Transverse colon (tissue), 4 donors: Measurements from ENCODE around the gene HDAC4. TPM values are rescaled to one million over a fixed set of nuclear protein-coding genes. Genes with fewer than 3 reads are reported as not detected.

Experiments
- DNase-seq: peaks from one replicate; pipeline ENCODE4 v3.0.0-alpha.2; 2019
- H3K27ac ChIP-seq, 4 donors: fragments of 200-600 bp; sonication (generic); 2 replicates each; pipeline ENCODE4 v1.5.1; 2016 to 2018; ENCODE audit warnings: inconsistent platforms in 4 of 4
- H3K27me3 ChIP-seq: fragments of 200-600 bp; sonication (generic); 2 replicates; pipeline ENCODE4 v1.5.1; 2017; ENCODE audit warnings: inconsistent platforms
- H3K36me3 ChIP-seq, 4 donors: fragments of 200-600 bp; sonication (generic); 2 replicates each; pipeline ENCODE4 v1.5.1; 2017 to 2019; ENCODE audit warnings: inconsistent platforms in 4 of 4
- H3K4me1 ChIP-seq, 4 donors: fragments of 200-600 bp; sonication (generic); 2 replicates each; pipeline ENCODE4 v1.5.1; 2017 to 2020; ENCODE audit warnings: inconsistent platforms in 4 of 4
- H3K4me3 ChIP-seq, 4 donors: fragments of 200-600 bp; sonication (generic); 1 replicate in 1 of 4; 2 replicates in 3 of 4; pipeline versions ENCODE4 v1.5.1 to v1.6.1; 2017 to 2019; ENCODE audit warnings: inconsistent platforms in 4 of 4
- H3K9me3 ChIP-seq, 2 donors: fragments of 200-600 bp; sonication (generic); 2 replicates each; pipeline ENCODE4 v1.5.1; 2017 to 2019; ENCODE audit warnings: inconsistent platforms in 2 of 2
- CTCF ChIP-seq, 5 experiments: fragments of 200-600 bp in 3 of 5; fragments of 450-650 bp in 2 of 5; sonication (generic) in 3 of 5; IDR thresholded peaks; 1 replicate in 2 of 5; 2 replicates in 3 of 5; pipeline ENCODE4 v1.5.1; 2016 to 2017; ENCODE audit warnings: antibody characterized with exemption in 5 of 5, inconsistent platforms in 3 of 5, mild to moderate bottlenecking in 2 of 5, moderate library complexity in 1 of 5
- EP300 ChIP-seq: sonication (generic); formaldehyde crosslinking; IDR thresholded peaks from one replicate; pipeline ENCODE4 v1.6.1; 2017; ENCODE audit warnings: antibody characterized with exemption, low read depth
- POLR2A ChIP-seq: fragments of 450-650 bp; IDR thresholded peaks from one replicate; pipeline ENCODE4 v1.6.1; 2016; ENCODE audit warnings: antibody characterized with exemption, mild to moderate bottlenecking, moderate library complexity
- POLR2AphosphoS5 ChIP-seq, 3 donors: sonication (generic); formaldehyde crosslinking; IDR thresholded peaks; one replicate each; pipeline ENCODE4 v1.6.1; 2016; ENCODE audit warnings: antibody characterized with exemption in 3 of 3
- WGBS, 2 donors: methylation state at CpG; one replicate each; pipeline ENCODE4 v1.1.5; 2018; ENCODE audit warnings: low coverage in 1 of 2; 5-methylcytosine and 5-hydroxymethylcytosine counted together
- in situ Hi-C, 4 donors: fragments of 200-750 bp; cut with MboI; loops; one replicate each; pipeline versions ENCODE4 v1.15.0 to v1.15.1; 2017; ENCODE audit warnings: low sequenced_read_pairs in 3 of 4, low pct_ligation_motif_present in 1 of 4, low pct_unique_long_range_greater_than_20kb in 1 of 4
- intact Hi-C: fragments of 100-400 bp; cut with DNase I; formaldehyde crosslinking; loops from one replicate; pipeline ENCODE4 v1.15.1; 2023; ENCODE audit warnings: low total_unique reads
- total RNA-seq, 4 donors: library from RNA; depleted of rRNA; stranded (reverse); fragments of >200 nt; gene quantifications; one replicate each; pipeline ENCODE4 v1.1.0, GENCODE V29; 2016

HDAC4 gene
- total RNA-seq, 4 donors from 2014 or later = 33.9 to 192 (median 112) TPM

GRCh38 chr2:239421851-239422250 lies 21.0 kb upstream of the HDAC4 start:
- intact Hi-C loops (no loop called here), in situ Hi-C loops (loop anchor here in 1 of 4 donors (25.0 kb wide), 1 partner anchor 565 kb away; no protein-coding TSS in a partner anchor)
- Histone ChIP-seq H3K9me3 (no peaks in the 10 kb centered on the region), H3K36me3 (no peaks in the 10 kb centered on the region), H3K27me3 (peaks cover 7% of the 10 kb centered on the region), H3K4me1 (no peaks in the 10 kb centered on the region), H3K27ac (no peak overlapping the region), H3K4me3 (no peak overlapping the region)
- no peak for DNase-seq
- no peak for TF ChIP-seq CTCF (IDR thresholded peaks at IDR 0.05)
- TF ChIP-seq POLR2AphosphoS5 (IDR thresholded peaks at IDR 0.05) = no peak
- 80 to 100% methylated on average over 2 to 4 of the region's 4 CpGs for WGBS, 2 donors

GRCh38 chr2:239420082-239420481 lies 19.3 kb upstream of the HDAC4 start:
- intact Hi-C loops = no loop called here
- TF ChIP-seq POLR2A = no peak
- Histone ChIP-seq H3K9me3 (no peaks in the 10 kb centered on the region), H3K36me3 (no peaks in the 10 kb centered on the region), H3K27me3 (peaks cover 7% of the 10 kb centered on the region), H3K4me1 (no peaks in the 10 kb centered on the region), H3K4me3 (no peak overlapping the region), H3K27ac (no peak overlapping the region)
- 83 to 84% methylated on average over 9 to 12 of the region's 12 CpGs for WGBS, 2 donors
- DNase-seq = no peak
- in situ Hi-C loops = loop anchor here in 1 of 4 donors (25.0 kb wide), 1 partner anchor 567 kb away; no protein-coding TSS in a partner anchor

GRCh38 chr2:239418918-239419317 lies 18.1 kb upstream of the HDAC4 start:
- peaks cover 7% of the 10 kb centered on the region for H3K27me3 ChIP-seq
- H3K4me3 ChIP-seq = no peak overlapping the region
- intact Hi-C loops (loop anchor here (5.0 kb wide), 1 partner anchor 537 kb away; no protein-coding TSS in a partner anchor), in situ Hi-C loops (loop anchor here in 1 of 4 donors (25.0 kb wide), 1 partner anchor 568 kb away; no protein-coding TSS in a partner anchor)
- no peaks in the 10 kb centered on the region for H3K4me1 ChIP-seq
- DNase-seq = no peak
- H3K9me3 ChIP-seq = no peaks in the 10 kb centered on the region
- WGBS, 2 donors = 78 to 79% methylated on average over 1 of the region's 1 CpG
- no peak overlapping the region for H3K27ac ChIP-seq
- H3K36me3 ChIP-seq = no peaks in the 10 kb centered on the region
- TF ChIP-seq POLR2AphosphoS5 (IDR thresholded peaks at IDR 0.05) = no peak
- no peak for TF ChIP-seq POLR2A
- no peak for TF ChIP-seq EP300

DNA sequence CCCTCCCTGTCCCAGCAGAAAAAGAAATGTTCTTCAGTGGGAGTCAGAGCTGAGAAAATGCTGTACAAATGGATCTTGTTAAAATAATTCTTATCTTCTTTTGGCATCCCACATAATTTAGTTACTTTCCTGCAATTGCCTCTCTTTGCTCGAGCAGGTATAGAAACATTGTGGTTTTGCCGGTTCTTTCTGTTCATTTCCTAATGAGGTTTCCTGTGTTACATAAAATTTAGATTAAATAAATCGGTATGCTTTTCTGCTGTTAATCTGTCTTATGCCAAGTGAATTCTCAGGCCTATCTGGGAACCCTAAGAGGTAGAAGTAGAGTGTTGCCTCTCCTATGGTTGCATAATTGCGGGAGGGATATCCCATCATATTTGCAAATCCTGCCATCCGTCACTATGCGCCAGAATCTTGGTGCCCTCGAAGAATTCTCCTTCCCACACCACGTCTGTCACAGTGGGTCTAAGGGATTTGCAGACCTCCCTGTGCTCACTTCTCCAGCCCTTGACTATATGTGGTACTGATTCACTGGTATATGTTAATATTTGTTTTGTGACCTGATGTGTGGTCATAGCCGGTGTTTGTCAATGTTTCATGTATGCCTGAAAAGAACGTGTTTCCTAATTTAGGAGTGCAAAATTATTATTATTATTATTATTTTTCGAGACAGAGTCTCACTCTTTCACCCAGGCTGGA lies 12.2 kb upstream of the HDAC4 start:
- Histone ChIP-seq H3K36me3 (no peaks in the 10 kb centered on the region), H3K4me3 (no peak overlapping the region), H3K27ac (no peak overlapping the region), H3K4me1 (no peaks in the 10 kb centered on the region), H3K9me3 (peaks cover 0 to 2% of the 10 kb centered on the region in 2 donors), H3K27me3 (peaks cover under 1% of the 10 kb centered on the region)
- intact Hi-C loops = no loop called here
- in situ Hi-C loops = loop anchor here in 1 of 4 donors (25.0 kb wide), 1 partner anchor 574 kb away; no protein-coding TSS in a partner anchor
- DNase-seq = no peak
- TF ChIP-seq CTCF (IDR thresholded peaks at IDR 0.05) (no peak), EP300 (no peak), POLR2A (no peak), POLR2AphosphoS5 (IDR thresholded peaks at IDR 0.05) (no peak)
- WGBS, 2 donors = 75 to 79% methylated on average over 5 to 11 of the region's 11 CpGs

DNA sequence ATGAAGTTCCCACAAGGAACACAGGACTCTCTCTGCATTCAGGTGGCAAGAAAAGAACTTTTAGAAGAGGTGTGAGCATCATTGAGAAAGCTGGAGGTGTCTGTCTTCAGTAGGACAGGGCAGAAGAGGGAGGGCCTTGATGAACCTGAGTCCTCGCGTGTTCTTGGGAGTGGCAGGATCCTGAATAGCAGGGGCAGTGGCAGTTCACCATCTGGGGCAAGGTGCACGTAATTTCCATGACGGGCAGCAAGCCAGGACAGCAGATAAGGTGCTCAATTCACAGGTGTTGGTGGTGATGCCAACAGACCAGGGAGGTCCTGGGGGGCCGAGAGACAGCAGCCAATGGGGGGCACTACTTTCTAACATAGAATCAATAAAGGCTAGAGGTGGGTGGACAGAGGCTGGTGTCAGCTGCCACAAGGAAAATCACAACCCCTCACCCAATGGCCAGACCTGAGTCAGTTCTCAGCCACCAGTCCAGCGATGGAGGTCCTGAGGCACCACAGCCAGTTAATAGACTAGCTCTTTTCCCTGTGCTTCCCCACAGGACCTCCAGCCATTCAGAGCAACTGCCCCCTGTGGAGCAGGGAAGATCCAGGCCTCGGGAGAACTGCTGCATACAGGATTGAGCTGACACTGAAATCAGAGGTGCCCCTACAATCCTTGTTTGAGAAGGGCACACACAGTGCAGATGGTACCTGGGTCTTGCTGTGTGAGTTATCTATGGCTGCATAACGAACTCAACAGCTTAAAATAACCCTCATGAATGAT lies 10.9 kb upstream of the HDAC4 start:
- Histone ChIP-seq H3K36me3 (no peaks in the 10 kb centered on the region), H3K4me1 (no peaks in the 10 kb centered on the region), H3K27me3 (no peaks in the 10 kb centered on the region), H3K4me3 (no peak overlapping the region), H3K9me3 (peaks cover 0 to 2% of the 10 kb centered on the region in 2 donors), H3K27ac (no peak overlapping the region)
- TF ChIP-seq POLR2A = no peak
- DNase-seq = no peak
- in situ Hi-C loops (loop anchor here in 1 of 4 donors (25.0 kb wide), 1 partner anchor 576 kb away; no protein-coding TSS in a partner anchor), intact Hi-C loops (no loop called here)
- WGBS, 2 donors = 58 to 59% methylated on average over 4 to 8 of the region's 8 CpGs
